ENCODE measurements around the gene RPAP3. TPM values are rescaled to one million over a fixed set of nuclear protein-coding genes. Genes with fewer than 3 reads are reported as not detected.

RPAP3 gene, protein sequence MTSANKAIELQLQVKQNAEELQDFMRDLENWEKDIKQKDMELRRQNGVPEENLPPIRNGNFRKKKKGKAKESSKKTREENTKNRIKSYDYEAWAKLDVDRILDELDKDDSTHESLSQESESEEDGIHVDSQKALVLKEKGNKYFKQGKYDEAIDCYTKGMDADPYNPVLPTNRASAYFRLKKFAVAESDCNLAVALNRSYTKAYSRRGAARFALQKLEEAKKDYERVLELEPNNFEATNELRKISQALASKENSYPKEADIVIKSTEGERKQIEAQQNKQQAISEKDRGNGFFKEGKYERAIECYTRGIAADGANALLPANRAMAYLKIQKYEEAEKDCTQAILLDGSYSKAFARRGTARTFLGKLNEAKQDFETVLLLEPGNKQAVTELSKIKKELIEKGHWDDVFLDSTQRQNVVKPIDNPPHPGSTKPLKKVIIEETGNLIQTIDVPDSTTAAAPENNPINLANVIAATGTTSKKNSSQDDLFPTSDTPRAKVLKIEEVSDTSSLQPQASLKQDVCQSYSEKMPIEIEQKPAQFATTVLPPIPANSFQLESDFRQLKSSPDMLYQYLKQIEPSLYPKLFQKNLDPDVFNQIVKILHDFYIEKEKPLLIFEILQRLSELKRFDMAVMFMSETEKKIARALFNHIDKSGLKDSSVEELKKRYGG
- total RNA-seq (10 to 100 TPM; 18.6 to 28.0 (median 21.8) TPM), polyA plus RNA-seq (10 to 100 TPM in 1 of 2 donors, 1 to 10 TPM in 1; 4.8 to 10.1 TPM)
- long read RNA-seq, donor 1, full-length matches to known transcripts: 23 of 26 reads
- long read RNA-seq, donor 1, partial matches to known transcripts: 0 of 26 reads
- long read RNA-seq, donor 1, other reads (novel, unspliced or antisense): 3 of 26 reads
- long read RNA-seq, donor 2, full-length matches to known transcripts: 42 of 43 reads
- long read RNA-seq, donor 2, partial matches to known transcripts: 1 of 43 reads
- long read RNA-seq, donor 2, other reads (novel, unspliced or antisense): 0 of 43 reads
- long read RNA-seq, donor 3, full-length matches to known transcripts: 48 of 56 reads
- long read RNA-seq, donor 3, partial matches to known transcripts: 7 of 56 reads
- long read RNA-seq, donor 3, other reads (novel, unspliced or antisense): 1 of 56 reads

DNA sequence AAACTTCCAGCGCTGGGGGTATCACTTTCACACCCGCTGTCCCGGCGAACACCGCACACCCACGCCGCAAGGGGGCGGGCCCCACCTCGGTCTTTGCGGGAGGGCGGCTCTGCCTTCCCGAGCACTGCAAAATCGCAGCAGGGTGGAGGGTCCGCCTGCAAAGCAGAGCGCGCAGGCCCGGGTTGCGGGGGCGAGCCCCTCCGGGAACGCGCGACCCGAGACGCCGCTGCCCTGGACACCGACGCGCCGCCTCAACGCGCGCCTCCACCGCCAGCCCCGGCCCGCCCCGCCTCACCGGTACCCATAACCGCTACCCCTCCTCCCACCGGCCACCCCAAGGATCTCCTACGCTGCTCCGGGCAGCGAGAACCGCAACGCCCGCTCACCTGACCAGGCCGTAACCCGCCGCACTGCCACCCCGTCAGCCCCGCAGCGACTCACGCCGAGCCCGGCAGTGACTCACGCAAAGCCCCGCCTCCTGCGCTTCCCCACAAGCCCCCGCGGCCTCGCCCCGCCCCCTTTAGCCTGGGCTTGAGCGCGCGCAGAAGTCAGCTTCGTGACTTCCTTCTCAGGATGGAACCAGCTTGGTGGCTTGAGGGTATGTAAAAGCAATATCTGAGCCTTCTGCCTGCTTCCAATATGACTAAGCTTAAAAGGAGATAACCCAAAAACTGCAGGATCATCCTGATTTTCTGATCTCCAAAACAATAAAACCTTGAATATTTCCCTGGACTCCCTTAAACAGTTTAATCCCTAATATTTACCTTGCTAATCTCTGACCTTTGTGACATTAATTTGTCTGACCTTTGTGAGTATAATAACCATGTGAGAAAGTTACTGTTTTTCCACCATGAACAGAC lies at the start of gene RPAP3:
Gene RPAP3, minus strand, starts transcription at position 465 of the 860 bp plus-strand sequence. CDS start 3,190 bp downstream, outside the sequence.
- H3K27ac ChIP-seq: peak within 1 kb of the TSS; percentile 50 to 91 (median 86)
- peak within 1 kb of the TSS; percentile 82 to 99 (median 94) for H3K4me3 ChIP-seq
- H3K27me3 ChIP-seq: no peaks in the 10 kb centered on the region
- H3K9me3 ChIP-seq: no peaks in the 10 kb centered on the region
- peaks cover 0 to 19% (median 3%) of the 10 kb centered on the region in 9 donors for H3K36me3 ChIP-seq
- DNase-seq: peak; percentile 97
- peaks cover 3 to 50% (median 17%) of the 10 kb centered on the region in 9 donors for H3K4me1 ChIP-seq
- 0% methylated on average over 66 of the region's 66 CpGs for WGBS, 2 donors
- ATAC-seq: peak; percentile 97 to 99 (median 98)
- TF ChIP-seq, protein P1, sequence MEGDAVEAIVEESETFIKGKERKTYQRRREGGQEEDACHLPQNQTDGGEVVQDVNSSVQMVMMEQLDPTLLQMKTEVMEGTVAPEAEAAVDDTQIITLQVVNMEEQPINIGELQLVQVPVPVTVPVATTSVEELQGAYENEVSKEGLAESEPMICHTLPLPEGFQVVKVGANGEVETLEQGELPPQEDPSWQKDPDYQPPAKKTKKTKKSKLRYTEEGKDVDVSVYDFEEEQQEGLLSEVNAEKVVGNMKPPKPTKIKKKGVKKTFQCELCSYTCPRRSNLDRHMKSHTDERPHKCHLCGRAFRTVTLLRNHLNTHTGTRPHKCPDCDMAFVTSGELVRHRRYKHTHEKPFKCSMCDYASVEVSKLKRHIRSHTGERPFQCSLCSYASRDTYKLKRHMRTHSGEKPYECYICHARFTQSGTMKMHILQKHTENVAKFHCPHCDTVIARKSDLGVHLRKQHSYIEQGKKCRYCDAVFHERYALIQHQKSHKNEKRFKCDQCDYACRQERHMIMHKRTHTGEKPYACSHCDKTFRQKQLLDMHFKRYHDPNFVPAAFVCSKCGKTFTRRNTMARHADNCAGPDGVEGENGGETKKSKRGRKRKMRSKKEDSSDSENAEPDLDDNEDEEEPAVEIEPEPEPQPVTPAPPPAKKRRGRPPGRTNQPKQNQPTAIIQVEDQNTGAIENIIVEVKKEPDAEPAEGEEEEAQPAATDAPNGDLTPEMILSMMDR (IDR thresholded peaks at IDR 0.05): peak; percentile 59 to 81 (median 74)
- intact Hi-C loops (cut with DNase I): loop anchor here in 1 of 10 donors (2.0 to 10.0 kb wide), 2 partner anchors 257 to 379 kb away; partner anchors contain the start of gene TMEM106C

DNA sequence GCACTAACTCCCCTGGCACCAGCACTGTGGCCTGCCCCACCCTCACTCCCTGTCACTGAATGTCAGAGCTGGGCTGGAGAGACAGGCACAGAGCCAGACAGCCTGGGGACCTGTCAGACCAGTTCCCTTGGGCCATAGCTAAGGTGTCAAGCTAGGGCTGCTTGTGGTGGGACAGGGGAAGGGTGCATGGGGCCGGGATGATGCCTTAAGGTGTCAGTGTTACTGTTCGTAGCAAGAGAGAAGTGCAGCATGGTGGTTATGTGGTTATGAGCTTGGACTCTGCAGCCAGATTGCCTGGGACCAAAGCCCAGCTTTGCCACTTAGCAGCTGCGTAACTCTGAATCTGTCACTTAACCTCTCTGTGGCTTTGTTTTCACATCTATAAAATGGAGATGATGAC lies 49.1 kb upstream of the RPAP3 start:
- H3K4me1 ChIP-seq: peaks cover 37 to 89% (median 71%) of the 10 kb centered on the region in 9 donors
- WGBS, 2 donors: 56 to 59% methylated on average over 3 of the region's 3 CpGs
- H3K9me3 ChIP-seq: no peaks in the 10 kb centered on the region
- ATAC-seq (peak in 3 of 8 donors; percentile 7 to 32 (median 18)), DNase-seq (peak in 1 of 2 donors; percentile 50)
- peak overlapping the region; percentile 71 to 91 (median 86) for H3K27ac ChIP-seq
- intact Hi-C loops (cut with DNase I): loop anchor here in 1 of 10 donors (10.0 kb wide), 1 partner anchor 790 kb away; no protein-coding TSS in a partner anchor
- H3K4me3 ChIP-seq: peak overlapping the region in 4 of 10 donors; percentile 26 to 71 (median 52)
- no peaks in the 10 kb centered on the region for H3K27me3 ChIP-seq
- TF ChIP-seq, protein P1 (IDR thresholded peaks at IDR 0.05): no peak
- peaks cover 0 to 28% (median 0%) of the 10 kb centered on the region in 9 donors for H3K36me3 ChIP-seq

DNA sequence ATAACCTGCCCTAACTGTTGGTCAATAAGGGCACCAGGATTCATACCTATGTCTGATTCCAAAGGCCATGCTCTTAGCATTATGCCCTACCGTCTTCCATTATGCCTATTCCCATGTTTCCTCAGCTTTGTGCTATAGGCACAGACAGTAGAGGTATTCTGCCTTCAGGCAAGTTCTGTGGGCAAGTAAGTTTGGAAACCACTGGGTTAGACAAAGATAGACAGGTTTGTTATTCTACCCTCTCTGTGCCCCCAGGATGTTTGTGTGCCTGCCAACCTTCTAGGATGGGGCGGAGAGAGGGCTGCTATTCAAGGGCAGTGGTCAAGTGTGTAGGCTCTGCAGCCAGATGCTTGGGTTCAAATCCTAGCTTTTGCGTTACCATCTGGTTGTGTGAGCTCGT lies 48.3 kb upstream of the RPAP3 start:
- no peak for DNase-seq
- H3K36me3 ChIP-seq: peaks cover 0 to 35% (median 0%) of the 10 kb centered on the region in 9 donors
- ATAC-seq: no peak
- peaks cover 37 to 81% (median 64%) of the 10 kb centered on the region in 9 donors for H3K4me1 ChIP-seq
- intact Hi-C loops (cut with DNase I): loop anchor here in 1 of 10 donors (10.0 kb wide), 1 partner anchor 789 kb away; no protein-coding TSS in a partner anchor
- peak overlapping the region in 6 of 10 donors; percentile 6 to 60 (median 12) for H3K4me3 ChIP-seq
- H3K9me3 ChIP-seq: no peaks in the 10 kb centered on the region
- H3K27me3 ChIP-seq: no peaks in the 10 kb centered on the region
- TF ChIP-seq, protein P1 (IDR thresholded peaks at IDR 0.05): no peak
- peak overlapping the region; percentile 71 to 91 (median 86) for H3K27ac ChIP-seq
- 80 to 82% methylated on average over 4 of the region's 4 CpGs for WGBS, 2 donors

All from heart right ventricle (tissue), 16 donors.